ENCODE data around the gene NEURL3. TPM values are rescaled to one million over a fixed set of nuclear protein-coding genes. Genes with fewer than 3 reads are reported as not detected.

NEURL3 gene
- total RNA-seq, 2 donors from 2014 or later, result 2.5 to 2.6 TPM

DNA sequence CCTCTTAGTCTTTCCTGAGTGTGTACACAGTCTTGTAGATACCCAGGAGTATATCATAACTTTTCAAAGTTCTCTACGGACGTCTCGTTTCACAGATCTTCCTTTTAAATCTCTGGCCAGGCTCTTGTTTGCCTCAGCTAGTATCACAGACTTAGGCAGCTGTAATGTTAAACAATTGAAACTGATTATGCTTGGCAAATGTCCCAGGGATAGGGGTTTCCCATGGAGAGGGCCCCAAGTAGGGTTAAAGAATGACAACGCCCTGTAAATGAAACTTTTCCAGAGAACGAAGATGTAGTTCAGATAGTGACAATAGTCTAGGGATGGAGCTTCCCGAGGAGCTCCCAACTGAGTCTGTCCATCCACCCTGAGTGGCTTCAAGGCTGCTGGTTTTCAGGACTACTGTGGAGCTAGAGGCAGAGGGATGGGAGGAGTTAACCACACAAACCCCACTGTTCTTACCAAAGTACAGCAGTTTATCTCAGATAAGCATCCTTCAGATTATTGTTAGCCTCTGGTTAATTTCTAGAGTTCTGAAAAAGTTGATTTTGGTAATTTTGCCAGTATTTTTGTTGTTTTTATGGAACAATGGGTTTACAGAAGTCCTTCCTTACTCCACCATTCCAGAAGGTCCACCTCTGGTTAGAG, 9.1 kb downstream of the NEURL3 start:
- Histone ChIP-seq H3K4me1 (no peaks in the 10 kb centered on the region), H3K9ac (ENCODE audit: low read depth in 2 of 2, low read length in 2 of 2) (no peak overlapping the region), H3K36me3 (no peaks in the 10 kb centered on the region), H3K27me3 (no peaks in the 10 kb centered on the region), H3K4me3 (no peak overlapping the region), H3K9me3 (no peaks in the 10 kb centered on the region), H3K27ac (no peak overlapping the region)
- intact Hi-C loops (cut with DNase I), result no loop called here
- DNase-seq, result no peak
- TF ChIP-seq, protein P1, sequence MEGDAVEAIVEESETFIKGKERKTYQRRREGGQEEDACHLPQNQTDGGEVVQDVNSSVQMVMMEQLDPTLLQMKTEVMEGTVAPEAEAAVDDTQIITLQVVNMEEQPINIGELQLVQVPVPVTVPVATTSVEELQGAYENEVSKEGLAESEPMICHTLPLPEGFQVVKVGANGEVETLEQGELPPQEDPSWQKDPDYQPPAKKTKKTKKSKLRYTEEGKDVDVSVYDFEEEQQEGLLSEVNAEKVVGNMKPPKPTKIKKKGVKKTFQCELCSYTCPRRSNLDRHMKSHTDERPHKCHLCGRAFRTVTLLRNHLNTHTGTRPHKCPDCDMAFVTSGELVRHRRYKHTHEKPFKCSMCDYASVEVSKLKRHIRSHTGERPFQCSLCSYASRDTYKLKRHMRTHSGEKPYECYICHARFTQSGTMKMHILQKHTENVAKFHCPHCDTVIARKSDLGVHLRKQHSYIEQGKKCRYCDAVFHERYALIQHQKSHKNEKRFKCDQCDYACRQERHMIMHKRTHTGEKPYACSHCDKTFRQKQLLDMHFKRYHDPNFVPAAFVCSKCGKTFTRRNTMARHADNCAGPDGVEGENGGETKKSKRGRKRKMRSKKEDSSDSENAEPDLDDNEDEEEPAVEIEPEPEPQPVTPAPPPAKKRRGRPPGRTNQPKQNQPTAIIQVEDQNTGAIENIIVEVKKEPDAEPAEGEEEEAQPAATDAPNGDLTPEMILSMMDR (IDR thresholded peaks at IDR 0.05), result no peak

GRCh38 chr2:96494188-96494587, 11.0 kb downstream of the NEURL3 start:
- Histone ChIP-seq H3K4me3 (no peak overlapping the region), H3K9me3 (no peaks in the 10 kb centered on the region), H3K36me3 (no peaks in the 10 kb centered on the region), H3K27ac (no peak overlapping the region), H3K9ac (ENCODE audit: low read depth in 2 of 2, low read length in 2 of 2) (no peak overlapping the region), H3K4me1 (no peaks in the 10 kb centered on the region), H3K27me3 (peaks cover 4% of the 10 kb centered on the region)
- TF ChIP-seq, protein P1 (IDR thresholded peaks at IDR 0.05), result no peak
- intact Hi-C loops (cut with DNase I), result no loop called here
- DNase-seq, result no peak

DNA sequence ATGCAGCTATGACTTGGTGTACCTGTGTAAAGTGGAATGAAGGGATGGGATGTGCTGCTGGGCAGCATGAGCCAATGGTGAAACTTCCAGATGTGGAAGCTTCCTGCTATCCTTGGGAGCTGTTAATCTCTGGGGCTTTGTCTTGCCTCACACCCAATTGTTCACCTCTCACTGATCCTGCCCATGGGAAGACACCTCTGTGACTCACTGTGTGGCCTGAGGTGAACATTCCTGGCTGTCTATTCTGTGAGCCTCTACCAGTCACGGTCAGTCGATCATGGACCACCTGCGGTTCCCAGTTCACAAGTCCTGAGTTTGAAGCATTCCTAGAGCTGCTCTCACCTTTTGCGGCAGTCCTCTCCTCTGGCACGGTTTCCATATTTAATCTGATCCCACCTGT, 12.1 kb downstream of the NEURL3 start:
- Histone ChIP-seq H3K9me3 (no peaks in the 10 kb centered on the region), H3K9ac (ENCODE audit: low read depth in 2 of 2, low read length in 2 of 2) (no peak overlapping the region), H3K27ac (no peak overlapping the region), H3K4me1 (no peaks in the 10 kb centered on the region), H3K36me3 (no peaks in the 10 kb centered on the region), H3K4me3 (no peak overlapping the region), H3K27me3 (peaks cover 4% of the 10 kb centered on the region)
- TF ChIP-seq, protein P1 (IDR thresholded peaks at IDR 0.05), result no peak
- intact Hi-C loops (cut with DNase I), result no loop called here
- no peak for DNase-seq

DNA sequence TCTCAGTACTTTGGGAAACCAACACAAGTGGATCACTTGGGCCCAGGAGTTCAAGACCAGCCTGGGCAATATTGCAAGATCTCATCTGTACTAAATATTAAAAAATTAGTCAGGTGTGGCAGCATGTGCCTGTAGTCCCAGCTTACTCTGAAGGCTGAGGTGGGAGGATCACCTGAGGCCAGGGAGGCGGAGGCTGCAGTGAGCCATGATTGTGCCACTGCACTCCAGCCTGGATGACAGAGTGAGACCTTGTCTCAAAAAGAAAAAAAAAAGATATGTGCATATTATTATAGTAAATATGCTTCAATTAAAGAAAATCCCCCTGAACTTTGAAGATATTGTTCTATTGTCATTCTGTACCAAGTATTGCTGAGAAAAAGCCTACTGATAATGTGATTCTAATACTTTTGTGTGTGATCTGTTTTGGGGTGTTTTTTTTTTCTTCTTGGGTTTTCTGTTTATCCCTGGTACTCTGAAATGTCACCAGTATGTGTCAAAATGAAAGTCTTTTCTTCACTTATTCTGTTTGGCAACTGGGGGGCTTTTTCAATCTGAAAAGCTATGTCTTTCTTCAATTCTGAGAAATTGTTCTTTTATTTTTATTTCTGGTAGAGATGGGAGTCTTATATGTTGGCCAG, 13.2 kb downstream of the NEURL3 start:
- Histone ChIP-seq H3K36me3 (no peaks in the 10 kb centered on the region), H3K27ac (no peak overlapping the region), H3K4me3 (no peak overlapping the region), H3K9me3 (no peaks in the 10 kb centered on the region), H3K27me3 (peaks cover 4% of the 10 kb centered on the region), H3K9ac (ENCODE audit: low read depth in 2 of 2, low read length in 2 of 2) (no peak overlapping the region), H3K4me1 (no peaks in the 10 kb centered on the region)
- intact Hi-C loops (cut with DNase I), result no loop called here
- DNase-seq, result no peak
- TF ChIP-seq, protein P1 (IDR thresholded peaks at IDR 0.05), result no peak

DNA sequence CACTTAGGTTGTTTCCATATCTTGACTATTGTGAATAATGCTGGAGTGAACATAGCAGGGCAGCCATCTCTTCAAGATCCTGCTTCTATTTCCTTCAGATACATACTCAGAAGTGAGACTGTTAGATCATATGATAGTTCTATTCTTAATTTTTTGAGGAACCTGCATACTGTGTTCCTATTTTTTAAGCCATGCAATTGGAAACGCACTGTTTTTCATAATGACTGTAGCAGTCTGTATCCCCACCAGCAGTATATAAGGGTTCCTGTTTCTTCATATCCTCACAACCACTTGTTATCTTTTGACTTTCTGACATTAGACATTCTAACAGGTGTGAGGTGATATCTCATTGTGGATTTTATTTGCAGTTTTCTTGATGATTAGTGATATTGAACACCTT, 15.5 kb downstream of the NEURL3 start:
- no peak overlapping the region for H3K27ac ChIP-seq
- intact Hi-C loops (cut with DNase I), result no loop called here

More for the DNA sequence above, 15.5 kb downstream of the NEURL3 start:
- TF ChIP-seq, protein P1 (IDR thresholded peaks at IDR 0.05), result no peak
- DNase-seq, result no peak
- no peak overlapping the region for H3K4me3 ChIP-seq
- peaks cover 4% of the 10 kb centered on the region for H3K4me1 ChIP-seq
- peaks cover 4% of the 10 kb centered on the region for H3K27me3 ChIP-seq
- no peaks in the 10 kb centered on the region for H3K36me3 ChIP-seq
- H3K9ac ChIP-seq (ENCODE audit: low read depth in 2 of 2, low read length in 2 of 2), result no peak overlapping the region
- H3K9me3 ChIP-seq, result no peaks in the 10 kb centered on the region
